Measurements from ENCODE around the gene ARF1.
A peak's percentile ranks its signal among the peaks of the same experiment; 100 is the strongest.

The ARF1 gene

GRCh38 chr1:228050571-228051231 is 31.8 kb upstream of the ARF1 start:
- no peak for DNase-seq

GRCh38 chr1:228058172-228058948 is 24.1 kb upstream of the ARF1 start:
- no peak for DNase-seq

GRCh38 chr1:228058949-228059633 is 23.4 kb upstream of the ARF1 start:
- peak in 1 of 4 experiments; percentile 49 for DNase-seq

- peak in 2 of 4 experiments; percentile 42 to 45 for DNase-seq
These were observed 22.7 kb upstream of the ARF1 start for GRCh38 chr1:228059634-228060457.

GRCh38 chr1:228060458-228061190 is 21.9 kb upstream of the ARF1 start:
- no peak for DNase-seq

GRCh38 chr1:228061411-228062084 is 21.0 kb upstream of the ARF1 start:
- DNase-seq: no peak

- no peak for DNase-seq
These were observed 20.3 kb upstream of the ARF1 start for GRCh38 chr1:228062085-228062791.

- no peak for DNase-seq
These were observed 19.7 kb upstream of the ARF1 start for GRCh38 chr1:228062812-228063211.

- DNase-seq: no peak
These were observed 19.0 kb upstream of the ARF1 start for GRCh38 chr1:228063251-228064191.

- DNase-seq: no peak
These were observed 18.2 kb upstream of the ARF1 start for GRCh38 chr1:228064296-228064695.

- no peak for DNase-seq
These were observed 17.6 kb upstream of the ARF1 start for GRCh38 chr1:228064741-228065542.

GRCh38 chr1:228065543-228066347 is 16.8 kb upstream of the ARF1 start:
- no peak for DNase-seq

- no peak for DNase-seq
These were observed 16.1 kb upstream of the ARF1 start for GRCh38 chr1:228066416-228066815.

- DNase-seq: no peak
These were observed 15.4 kb upstream of the ARF1 start for GRCh38 chr1:228066891-228067654.

GRCh38 chr1:228068359-228068758 is 14.1 kb upstream of the ARF1 start:
- no peak for DNase-seq

- DNase-seq: no peak
These were observed 12.3 kb upstream of the ARF1 start for GRCh38 chr1:228070173-228070572.

- no peak for DNase-seq
These were observed 11.7 kb upstream of the ARF1 start for GRCh38 chr1:228070851-228071250.

All from activated naive CD4-positive, alpha-beta T cell (primary cell).